ENCODE measurements around the gene RIMKLA.

The RIMKLA gene

DNA sequence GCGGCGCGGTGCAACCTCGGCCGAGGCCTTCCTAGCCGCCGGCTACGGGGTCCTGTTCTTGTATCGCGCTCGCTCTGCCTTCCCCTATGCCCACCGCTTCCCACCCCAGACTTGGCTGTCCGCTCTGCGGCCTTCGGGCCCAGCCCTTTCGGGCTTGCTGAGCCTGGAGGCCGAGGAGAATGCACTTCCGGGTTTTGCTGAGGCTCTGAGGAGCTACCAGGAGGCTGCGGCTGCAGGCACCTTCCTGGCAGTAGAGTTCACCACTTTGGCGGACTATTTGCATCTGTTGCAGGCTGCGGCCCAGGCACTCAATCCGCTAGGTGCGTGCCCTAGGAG is 76.1 kb downstream of the RIMKLA start:
- intact Hi-C loops (cut with micrococcal nuclease) = loop anchor here (1.0 kb wide), 1 partner anchor 226 kb away; the partner anchor contains the start of gene YBX1
- Mint-ChIP-seq H3K36me3 (ENCODE audit: low read depth) (peaks cover 61% of the 10 kb centered on the region), H3K27ac (peak overlapping the region; percentile 90), H3K4me3 (peak overlapping the region; percentile 84), H3K27me3 (no peaks in the 10 kb centered on the region), H3K4me1 (ENCODE audit: low read depth) (peaks cover 43% of the 10 kb centered on the region), H3K9me3 (no peaks in the 10 kb centered on the region)

DNA sequence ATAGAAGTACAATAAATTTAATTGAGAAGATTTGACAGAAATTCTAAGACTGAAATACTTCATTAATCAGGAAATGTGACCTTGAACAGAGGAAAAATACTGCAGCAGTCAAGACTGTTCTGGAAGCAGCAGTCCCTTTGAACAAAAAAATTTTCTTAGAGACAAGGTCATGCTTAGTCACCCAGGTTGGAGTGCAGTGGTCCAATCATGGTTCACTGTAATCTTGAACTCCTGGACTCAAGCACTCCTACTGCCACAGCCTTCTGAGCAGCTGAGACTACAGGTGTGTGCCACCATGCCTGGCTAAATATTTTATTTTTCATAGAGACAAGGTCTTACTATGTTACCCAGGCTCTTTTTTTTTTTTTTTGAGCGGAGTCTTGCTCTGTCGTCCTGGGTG is 80.6 kb downstream of the RIMKLA start:
- peaks cover 2% of the 10 kb centered on the region for H3K27me3 Mint-ChIP-seq
- H3K9me3 Mint-ChIP-seq = no peaks in the 10 kb centered on the region
- no peak overlapping the region for H3K27ac Mint-ChIP-seq
- H3K4me1 Mint-ChIP-seq (ENCODE audit: low read depth) = peaks cover 45% of the 10 kb centered on the region
- no peak overlapping the region for H3K4me3 Mint-ChIP-seq
- intact Hi-C loops (cut with micrococcal nuclease) = loop anchor here (10.0 kb wide), 1 partner anchor 194 kb away; the partner anchor contains the start of gene PPIH
- peaks cover 61% of the 10 kb centered on the region for H3K36me3 Mint-ChIP-seq (ENCODE audit: low read depth)

DNA sequence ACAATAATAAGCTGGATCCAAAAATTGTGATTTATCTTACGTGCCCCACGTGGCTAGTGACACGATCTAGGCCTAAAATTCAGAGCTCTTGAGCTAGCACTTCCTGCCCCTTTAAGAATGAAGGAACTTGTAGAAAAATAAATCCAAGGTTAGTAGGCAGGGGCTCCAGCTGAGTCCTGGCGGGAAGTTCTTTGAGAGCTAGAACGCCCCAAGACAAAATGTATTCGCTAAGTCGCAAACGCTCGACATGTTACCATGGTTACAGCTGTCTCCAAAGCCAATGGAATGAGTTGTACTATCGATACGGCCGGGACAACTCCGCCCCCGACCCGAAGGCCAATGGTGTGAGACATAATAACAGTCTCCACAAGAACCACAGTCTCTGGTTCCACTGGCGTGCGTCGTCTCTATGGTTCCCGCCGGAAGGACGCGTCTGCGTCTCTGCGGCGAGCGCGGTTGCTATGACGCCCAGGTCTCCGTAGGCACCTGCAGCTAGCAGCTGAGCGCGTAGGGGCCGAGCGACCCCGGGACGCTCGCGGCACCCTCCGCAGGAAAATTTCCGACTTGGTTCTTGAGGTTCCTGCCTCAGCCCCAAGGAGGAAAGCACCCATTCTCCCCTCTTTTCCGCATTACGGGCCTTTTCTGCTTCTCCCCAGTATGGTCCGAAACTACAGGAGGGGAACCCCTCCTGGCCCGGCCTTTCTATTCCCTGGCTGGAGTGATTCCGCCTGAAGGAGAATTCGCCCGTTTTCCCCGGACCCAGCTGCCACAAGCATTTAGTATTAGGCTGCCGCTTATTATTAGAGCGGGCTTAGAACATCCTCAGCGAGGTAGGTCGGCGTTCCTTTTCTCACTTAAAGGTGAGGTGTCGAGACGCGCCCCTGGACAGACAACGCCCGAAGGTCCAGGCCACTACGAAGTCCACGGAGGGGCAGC is 82.5 kb downstream of the RIMKLA start, which contains the start of gene CCDC30:
CCDC30 (plus strand) TSS at position 459 of the 936 bp plus-strand sequence. CDS start 17,266 bp downstream, outside the sequence.
- no peaks in the 10 kb centered on the region for H3K9me3 Mint-ChIP-seq
- peaks cover 42% of the 10 kb centered on the region for H3K36me3 Mint-ChIP-seq (ENCODE audit: low read depth)
- peaks cover 2% of the 10 kb centered on the region for H3K27me3 Mint-ChIP-seq
- H3K27ac Mint-ChIP-seq = peak within 1 kb of the TSS; percentile 82
- H3K4me1 Mint-ChIP-seq (ENCODE audit: low read depth) = peaks cover 34% of the 10 kb centered on the region
- intact Hi-C loops (cut with micrococcal nuclease) = loop anchor here (10.0 kb wide), 1 partner anchor 192 kb away; the partner anchor contains the start of gene PPIH
- peak within 1 kb of the TSS; percentile 84 for H3K4me3 Mint-ChIP-seq

DNA sequence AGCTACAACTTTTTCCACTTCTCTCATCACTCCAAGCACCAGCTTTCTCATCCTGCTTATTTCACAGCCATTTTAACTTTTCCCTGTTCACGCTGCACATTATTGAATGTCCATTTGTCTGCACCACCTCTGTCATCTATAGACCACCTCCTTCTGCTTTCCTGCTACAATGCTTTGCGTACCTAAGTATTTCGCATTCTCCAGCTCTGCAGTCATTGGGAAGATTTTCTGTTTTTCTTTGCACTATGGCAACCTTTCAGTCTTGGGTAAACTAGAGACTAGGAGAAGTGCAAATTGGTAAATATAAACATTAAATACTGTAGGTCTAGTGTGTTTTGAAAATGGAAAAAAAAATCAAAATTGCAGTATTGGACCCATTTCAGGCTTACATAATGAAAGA is 83.3 kb downstream of the RIMKLA start:
- Mint-ChIP-seq H3K36me3 (ENCODE audit: low read depth) (peaks cover 33% of the 10 kb centered on the region), H3K27me3 (peaks cover 2% of the 10 kb centered on the region), H3K9me3 (no peaks in the 10 kb centered on the region), H3K4me3 (peak overlapping the region; percentile 84), H3K4me1 (ENCODE audit: low read depth) (peaks cover 29% of the 10 kb centered on the region), H3K27ac (no peak overlapping the region)
- intact Hi-C loops (cut with micrococcal nuclease) = loop anchor here (10.0 kb wide), 1 partner anchor 191 kb away; the partner anchor contains the start of gene PPIH

DNA sequence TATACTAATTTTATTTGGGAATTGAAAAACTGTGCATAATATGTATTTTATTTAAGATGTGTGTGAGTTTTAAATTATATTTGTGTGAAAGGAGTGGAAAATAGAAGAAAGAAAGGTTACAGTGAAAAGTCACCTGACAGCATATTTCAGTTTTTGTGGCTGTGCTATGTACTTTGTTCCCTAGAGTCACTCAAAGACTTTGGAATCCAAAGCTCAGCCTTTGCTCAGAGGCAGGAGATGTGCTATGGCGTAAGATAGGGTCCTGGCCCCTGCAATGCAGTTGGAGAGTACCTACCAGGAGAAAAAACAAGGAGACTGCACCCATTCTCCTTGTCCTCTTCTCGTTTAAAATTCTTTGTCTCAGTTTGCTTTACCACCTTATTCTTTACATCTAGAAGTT is 85.4 kb downstream of the RIMKLA start:
- intact Hi-C loops (cut with micrococcal nuclease) = loop anchor here (10.0 kb wide), 1 partner anchor 189 kb away; the partner anchor contains the start of gene PPIH
- Mint-ChIP-seq H3K4me3 (no peak overlapping the region), H3K27ac (no peak overlapping the region), H3K4me1 (ENCODE audit: low read depth) (peaks cover 21% of the 10 kb centered on the region), H3K27me3 (peaks cover 2% of the 10 kb centered on the region), H3K36me3 (ENCODE audit: low read depth) (peaks cover 12% of the 10 kb centered on the region), H3K9me3 (no peaks in the 10 kb centered on the region)

DNA sequence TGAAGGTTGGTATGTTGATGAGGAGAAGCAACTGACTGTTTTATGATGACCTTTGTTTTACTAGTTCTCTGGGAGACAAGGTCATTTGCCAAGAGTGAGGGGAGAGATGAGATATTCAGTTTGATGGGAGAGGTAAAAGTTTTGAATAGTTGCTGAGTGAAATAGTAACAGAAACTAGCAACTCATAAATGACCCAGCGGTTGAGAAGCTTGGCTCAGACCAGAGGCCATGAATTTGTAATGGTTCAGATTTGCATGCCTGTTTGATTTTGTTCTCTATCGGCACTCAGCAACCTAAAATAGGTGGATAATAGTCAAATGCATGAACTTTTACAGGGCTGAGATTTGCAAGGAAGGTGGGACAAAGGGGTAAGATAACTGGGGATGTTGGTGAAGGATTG is 89.1 kb downstream of the RIMKLA start:
- Mint-ChIP-seq H3K27me3 (no peaks in the 10 kb centered on the region), H3K27ac (no peak overlapping the region), H3K36me3 (ENCODE audit: low read depth) (no peaks in the 10 kb centered on the region), H3K9me3 (no peaks in the 10 kb centered on the region), H3K4me1 (ENCODE audit: low read depth) (no peaks in the 10 kb centered on the region), H3K4me3 (no peak overlapping the region)
- intact Hi-C loops (cut with micrococcal nuclease) = loop anchor here (10.0 kb wide), 1 partner anchor 185 kb away; the partner anchor contains the start of gene PPIH
